ENCODE measurements around the gene ADPRM.

- TF ChIP-seq CTCF (IDR thresholded peaks at IDR 0.05) (no peak), POLR2A (IDR thresholded peaks at IDR 0.05) (no peak)
Measured at GRCh38 chr17:10657879-10658278, 39.5 kb upstream of the ADPRM start.

Measured in right lobe of liver (tissue), 4 donors.